Aorta (tissue), 5 donors: ENCODE data around the gene ASF1B. TPM values are rescaled to one million over a fixed set of nuclear protein-coding genes. Genes with fewer than 3 reads are reported as not detected.

Source experiments
- ATAC-seq: fragments of 200-7000 bp; cut with Tn5 transposase; one replicate; pipeline ENCODE4 v1.9.1; 2022; ENCODE audit warnings: moderate library complexity; ENCODE audit not compliant: low FRiP score
- DNase-seq, 2 donors: peaks; one replicate each; pipeline ENCODE4 v3.0.0-alpha.2; 2020
- H3K27ac ChIP-seq, 2 donors: one replicate each; pipeline ENCODE4 v1.5.1; 2013; ENCODE audit warnings: low read length in 2 of 2, mild to moderate bottlenecking in 2 of 2, moderate library complexity in 2 of 2, control low read depth in 1 of 2, inconsistent platforms in 1 of 2, low read depth in 1 of 2
- H3K27me3 ChIP-seq, 2 donors: one replicate each; pipeline ENCODE4 v1.6.1; 2013; ENCODE audit warnings: control low read depth in 1 of 2, low read length in 1 of 2, mild to moderate bottlenecking in 1 of 2, moderate library complexity in 1 of 2; ENCODE audit not compliant: insufficient read depth in 2 of 2, control insufficient read depth in 1 of 2
- H3K36me3 ChIP-seq, 2 donors: one replicate each; pipeline ENCODE4 v1.6.1; 2013; ENCODE audit warnings: control low read depth in 1 of 2, low read length in 1 of 2, mild to moderate bottlenecking in 1 of 2; ENCODE audit not compliant: insufficient read depth in 2 of 2, control insufficient read depth in 1 of 2
- H3K4me1 ChIP-seq, 2 donors: one replicate each; pipeline ENCODE4 v1.6.1; 2013; ENCODE audit warnings: low read length in 2 of 2, control low read depth in 1 of 2, mild to moderate bottlenecking in 1 of 2, moderate library complexity in 1 of 2; ENCODE audit not compliant: insufficient read depth in 2 of 2, control insufficient read depth in 1 of 2
- H3K4me3 ChIP-seq, 2 donors: one replicate each; pipeline ENCODE4 v1.5.1; 2013; ENCODE audit warnings: low read length in 2 of 2, control low read depth in 1 of 2, mild to moderate bottlenecking in 1 of 2
- H3K9me3 ChIP-seq: one replicate; pipeline ENCODE4 v1.6.1; 2013; ENCODE audit warnings: mild to moderate bottlenecking, low read length; ENCODE audit not compliant: control insufficient read depth
- WGBS, 2 donors: extraction: QIAGEN DNeasy Blood & Tissue Kit; methylation state at CpG; one replicate each; pipeline ENCODE4 v1.1.7; 2013; 5-methylcytosine and 5-hydroxymethylcytosine counted together
- intact Hi-C, 2 donors: fragments of 100-400 bp; cut with DNase I; formaldehyde crosslinking; loops; one replicate each; pipeline versions ENCODE4 v1.14.2 to v1.15.0; 2022
- polyA plus RNA-seq, 2 donors: library from polyadenylated mRNA; stranded (reverse); fragments of 200-250 nt; gene quantifications; one replicate each; pipeline ENCODE4 v1.2.3, GENCODE V29; 2013
- total RNA-seq, 2 donors: library from RNA; stranded (reverse); fragmentation: NEBNext Ultra II Directional; extraction: Animal tissue kit (Norgen Biotek cat#: 25700); gene quantifications; one replicate each; pipeline ENCODE4 v1.2.1, GENCODE V29; 2021
- donor health status: healthy with polysubstance abuse.
- donor health status: Bipolar disorder and iron deficiency.
- donor health status: DM: no; HTN: no; CAD: no.
- donor health status: DM: no; HTN: no; CAD: no.
- donor health status: DM: yes; HTN: yes; CAD: no.

Gene ASF1B
- total and polyA plus RNA-seq, 4 donors: 0.49 to 2.0 (median 1.3) TPM

- no peak overlapping the region for H3K27ac ChIP-seq
- no peaks in the 10 kb centered on the region for H3K9me3 ChIP-seq
- no peaks in the 10 kb centered on the region for H3K27me3 ChIP-seq
- peak; percentile 22 for ATAC-seq
- no peaks in the 10 kb centered on the region for H3K4me1 ChIP-seq
- no peak overlapping the region for H3K4me3 ChIP-seq
- no peak for DNase-seq
- intact Hi-C loops: no loop called here
- 57 to 65% methylated on average over 4 of the region's 4 CpGs for WGBS, 2 donors
- H3K36me3 ChIP-seq: no peaks in the 10 kb centered on the region
These were observed 8.4 kb downstream of the ASF1B start for GRCh38 chr19:14127929-14128509.

- WGBS, 2 donors: 90% methylated on average over 8 of the region's 8 CpGs
- no peak overlapping the region for H3K27ac ChIP-seq
- ATAC-seq: no peak
- DNase-seq: peak in 1 of 2 donors; percentile 75
- H3K4me3 ChIP-seq: no peak overlapping the region
- H3K9me3 ChIP-seq: no peaks in the 10 kb centered on the region
- no peaks in the 10 kb centered on the region for H3K27me3 ChIP-seq
- no peaks in the 10 kb centered on the region for H3K4me1 ChIP-seq
- no peaks in the 10 kb centered on the region for H3K36me3 ChIP-seq
- intact Hi-C loops: no loop called here
These were observed 9.2 kb downstream of the ASF1B start for GRCh38 chr19:14127176-14127575.

GRCh38 chr19:14122924-14123323 lies 13.5 kb downstream of the ASF1B start:
- H3K27ac ChIP-seq: no peak overlapping the region
- no peaks in the 10 kb centered on the region for H3K27me3 ChIP-seq
- DNase-seq (no peak), ATAC-seq (no peak)
- H3K9me3 ChIP-seq: no peaks in the 10 kb centered on the region
- no peaks in the 10 kb centered on the region for H3K4me1 ChIP-seq
- intact Hi-C loops: no loop called here
- WGBS, 2 donors: 95 to 98% methylated on average over 6 of the region's 6 CpGs
- no peaks in the 10 kb centered on the region for H3K36me3 ChIP-seq
- no peak overlapping the region for H3K4me3 ChIP-seq

GRCh38 chr19:14120497-14120780 lies 15.9 kb downstream of the ASF1B start:
- DNase-seq (no peak), ATAC-seq (no peak)
- Histone ChIP-seq H3K4me1 (no peaks in the 10 kb centered on the region), H3K27me3 (no peaks in the 10 kb centered on the region), H3K4me3 (no peak overlapping the region), H3K9me3 (no peaks in the 10 kb centered on the region), H3K36me3 (no peaks in the 10 kb centered on the region), H3K27ac (peak overlapping the region in 1 of 2 donors; percentile 26)
- intact Hi-C loops: no loop called here
- 92 to 97% methylated on average over 7 of the region's 7 CpGs for WGBS, 2 donors

- Histone ChIP-seq H3K4me3 (no peak overlapping the region), H3K36me3 (no peaks in the 10 kb centered on the region), H3K27me3 (no peaks in the 10 kb centered on the region), H3K9me3 (no peaks in the 10 kb centered on the region), H3K27ac (peak overlapping the region in 1 of 2 donors; percentile 26), H3K4me1 (no peaks in the 10 kb centered on the region)
- ATAC-seq: no peak
- 88 to 94% methylated on average over 7 of the region's 7 CpGs for WGBS, 2 donors
- no peak for DNase-seq
- intact Hi-C loops: loop anchor here (5.0 kb wide), 1 partner anchor 38 kb away; no protein-coding TSS in a partner anchor
These were observed 16.5 kb downstream of the ASF1B start for GRCh38 chr19:14119644-14120496.

- H3K27ac ChIP-seq: peak overlapping the region; percentile 94 to 97
- no peaks in the 10 kb centered on the region for H3K36me3 ChIP-seq
- no peaks in the 10 kb centered on the region for H3K4me1 ChIP-seq
- no peaks in the 10 kb centered on the region for H3K27me3 ChIP-seq
- ATAC-seq: no peak
- H3K4me3 ChIP-seq: no peak overlapping the region
- intact Hi-C loops: loop anchor here (5.0 kb wide), 1 partner anchor 37 kb away; no protein-coding TSS in a partner anchor
- no peak for DNase-seq
- H3K9me3 ChIP-seq: no peaks in the 10 kb centered on the region
- WGBS, 2 donors: 73 to 78% methylated on average over 3 of the region's 3 CpGs
These were observed 17.2 kb downstream of the ASF1B start for GRCh38 chr19:14119146-14119545.

GRCh38 chr19:14118165-14119051 lies 18.0 kb downstream of the ASF1B start:
- WGBS, 2 donors: 4 to 6% methylated on average over 50 to 61 of the region's 61 CpGs
- Histone ChIP-seq H3K36me3 (no peaks in the 10 kb centered on the region), H3K27ac (peak overlapping the region; percentile 94 to 97), H3K4me3 (peak overlapping the region in 1 of 2 donors; percentile 0), H3K9me3 (no peaks in the 10 kb centered on the region), H3K4me1 (no peaks in the 10 kb centered on the region), H3K27me3 (no peaks in the 10 kb centered on the region)
- intact Hi-C loops: loop anchor here (5.0 kb wide), 1 partner anchor 36 kb away; no protein-coding TSS in a partner anchor
- DNase-seq: peak; percentile 89 to 91
- ATAC-seq: peak; percentile 83

- 0% methylated on average over 65 to 67 of the region's 67 CpGs for WGBS, 2 donors
- DNase-seq (peak; percentile 99 to 100), ATAC-seq (peak; percentile 96)
- no peaks in the 10 kb centered on the region for H3K9me3 ChIP-seq
- intact Hi-C loops: loop anchor here (5.0 kb wide), 1 partner anchor 35 kb away; no protein-coding TSS in a partner anchor
- H3K4me1 ChIP-seq: no peaks in the 10 kb centered on the region
- H3K36me3 ChIP-seq: no peaks in the 10 kb centered on the region
- H3K27ac ChIP-seq: peak within 1 kb of the TSS; percentile 94 to 97
- H3K27me3 ChIP-seq: no peaks in the 10 kb centered on the region
- H3K4me3 ChIP-seq: peak within 1 kb of the TSS; percentile 81 to 94
These were observed 18.7 kb downstream of the ASF1B start, which contains the start of gene PRKACA for GRCh38 chr19:14117668-14118164. PRKACA (minus strand) TSS chr19:14117762; CDS start chr19:14117547, 215 bp downstream.
